BJ (cell line): ENCODE results near the gene EFNA2. TPM values are rescaled to one million over a fixed set of nuclear protein-coding genes. Genes with fewer than 3 reads are reported as not detected.

Source experiments
- CTCF ChIA-PET: fragments of 350-600 bp; formaldehyde crosslinking; extraction: SDS; loops from one replicate; lab custom pipeline; 2021; ENCODE audit warnings: antibody characterized with exemption, inconsistent platforms; lab: Yijun Ruan, JAX
- POLR2A ChIA-PET: fragments of 300-600 bp; sonication (Branson Sonifier 250); formaldehyde crosslinking; extraction: SDS; loops from one replicate; lab custom pipeline; 2021; ENCODE audit warnings: antibody characterized with exemption; lab: Charles Lee
- DNase-seq: peaks from one replicate; pipeline ENCODE4 v3.0.0-alpha.2; 2011; ENCODE audit warnings: low read depth
- H3K27me3 ChIP-seq: 2 replicates; pipeline ENCODE4 v1.6.0; 2011; ENCODE audit warnings: low read length; ENCODE audit not compliant: control insufficient read depth, insufficient read depth
- H3K36me3 ChIP-seq: 2 replicates; pipeline ENCODE4 v1.5.1; 2011; ENCODE audit warnings: low read length; ENCODE audit not compliant: control insufficient read depth, insufficient read depth
- H3K4me3 ChIP-seq: 2 replicates; pipeline ENCODE4 v1.5.1; 2011; ENCODE audit warnings: low read depth, mild to moderate bottlenecking, control low read depth, low read length
- polyA plus RNA-seq: library from polyadenylated mRNA; depleted of rRNA; stranded (reverse); fragments of >200 nt; gene quantifications from 2 replicates; pipeline ENCODE4 v1.2.3, GENCODE V29; 2011
- TF ChIP-seq, protein P1 (sequence below): IDR thresholded peaks from 2 replicates; pipeline ENCODE4 v1.5.1; 2011; ENCODE audit warnings: low read depth, mild to moderate bottlenecking, control low read depth, inconsistent platforms, low read length, moderate library complexity; ENCODE audit not compliant: insufficient read depth

The EFNA2 gene
- polyA plus RNA-seq, 1 experiment, result not detected

DNA sequence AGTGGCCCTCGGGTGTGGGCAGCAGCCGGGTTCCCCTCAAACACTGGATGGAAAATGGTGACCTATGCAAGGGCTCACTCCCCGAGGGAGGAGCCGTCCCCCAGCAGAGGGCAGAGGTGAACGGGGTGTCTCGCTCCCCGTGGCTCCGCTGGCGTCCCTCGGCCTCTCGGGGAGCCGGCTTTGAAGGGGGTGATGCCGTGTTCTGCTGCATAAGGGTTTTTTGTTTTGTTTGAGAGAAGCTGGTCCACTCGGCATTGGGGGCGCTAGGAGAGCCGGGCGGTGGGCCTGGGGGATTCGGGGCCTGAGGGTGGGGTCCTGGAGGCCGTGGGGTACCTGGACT lies 4.0 kb downstream of the EFNA2 start:
- Histone ChIP-seq H3K27me3 (peaks cover 19% of the 10 kb centered on the region), H3K36me3 (no peaks in the 10 kb centered on the region), H3K4me3 (no peak overlapping the region)
- ChIA-PET CTCF (no interaction called here), POLR2A (no interaction called here)
- DNase-seq, result no peak
- TF ChIP-seq, protein P1, sequence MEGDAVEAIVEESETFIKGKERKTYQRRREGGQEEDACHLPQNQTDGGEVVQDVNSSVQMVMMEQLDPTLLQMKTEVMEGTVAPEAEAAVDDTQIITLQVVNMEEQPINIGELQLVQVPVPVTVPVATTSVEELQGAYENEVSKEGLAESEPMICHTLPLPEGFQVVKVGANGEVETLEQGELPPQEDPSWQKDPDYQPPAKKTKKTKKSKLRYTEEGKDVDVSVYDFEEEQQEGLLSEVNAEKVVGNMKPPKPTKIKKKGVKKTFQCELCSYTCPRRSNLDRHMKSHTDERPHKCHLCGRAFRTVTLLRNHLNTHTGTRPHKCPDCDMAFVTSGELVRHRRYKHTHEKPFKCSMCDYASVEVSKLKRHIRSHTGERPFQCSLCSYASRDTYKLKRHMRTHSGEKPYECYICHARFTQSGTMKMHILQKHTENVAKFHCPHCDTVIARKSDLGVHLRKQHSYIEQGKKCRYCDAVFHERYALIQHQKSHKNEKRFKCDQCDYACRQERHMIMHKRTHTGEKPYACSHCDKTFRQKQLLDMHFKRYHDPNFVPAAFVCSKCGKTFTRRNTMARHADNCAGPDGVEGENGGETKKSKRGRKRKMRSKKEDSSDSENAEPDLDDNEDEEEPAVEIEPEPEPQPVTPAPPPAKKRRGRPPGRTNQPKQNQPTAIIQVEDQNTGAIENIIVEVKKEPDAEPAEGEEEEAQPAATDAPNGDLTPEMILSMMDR, result no peak

DNA sequence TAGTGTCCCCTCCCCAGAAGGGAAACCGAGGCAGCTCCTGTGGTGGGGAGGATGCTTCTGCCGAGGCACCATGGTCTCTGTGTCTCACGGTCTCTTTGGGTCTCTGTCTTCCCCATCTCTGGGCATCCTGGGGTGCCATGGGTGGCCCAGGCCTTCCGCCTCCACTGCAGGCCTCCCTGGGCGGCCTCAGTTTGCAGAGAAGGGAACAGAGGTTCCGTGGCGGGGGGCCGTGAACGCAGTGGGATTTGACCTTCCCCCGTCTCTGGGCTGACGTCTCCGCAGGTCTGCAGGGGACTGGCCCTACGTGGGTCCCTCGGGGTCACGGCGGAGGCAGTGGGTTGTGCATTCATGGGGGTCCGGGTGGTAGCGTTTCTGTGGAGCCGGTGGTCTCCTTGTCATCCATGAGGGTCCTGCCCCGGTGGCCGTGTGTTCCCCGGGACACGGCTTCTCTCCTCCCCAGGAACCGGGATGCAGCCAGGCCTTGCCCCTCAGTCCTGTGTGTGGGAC lies 4.6 kb downstream of the EFNA2 start:
- ChIA-PET POLR2A (no interaction called here), CTCF (interaction anchor here (1.3 kb wide), 2 partner anchors 10 to 46 kb away, joined by 6 read pairs; no protein-coding TSS in a partner anchor)
- DNase-seq, result no peak
- Histone ChIP-seq H3K27me3 (peaks cover 15% of the 10 kb centered on the region), H3K36me3 (no peaks in the 10 kb centered on the region), H3K4me3 (no peak overlapping the region)
- TF ChIP-seq, protein P1, result no peak

DNA sequence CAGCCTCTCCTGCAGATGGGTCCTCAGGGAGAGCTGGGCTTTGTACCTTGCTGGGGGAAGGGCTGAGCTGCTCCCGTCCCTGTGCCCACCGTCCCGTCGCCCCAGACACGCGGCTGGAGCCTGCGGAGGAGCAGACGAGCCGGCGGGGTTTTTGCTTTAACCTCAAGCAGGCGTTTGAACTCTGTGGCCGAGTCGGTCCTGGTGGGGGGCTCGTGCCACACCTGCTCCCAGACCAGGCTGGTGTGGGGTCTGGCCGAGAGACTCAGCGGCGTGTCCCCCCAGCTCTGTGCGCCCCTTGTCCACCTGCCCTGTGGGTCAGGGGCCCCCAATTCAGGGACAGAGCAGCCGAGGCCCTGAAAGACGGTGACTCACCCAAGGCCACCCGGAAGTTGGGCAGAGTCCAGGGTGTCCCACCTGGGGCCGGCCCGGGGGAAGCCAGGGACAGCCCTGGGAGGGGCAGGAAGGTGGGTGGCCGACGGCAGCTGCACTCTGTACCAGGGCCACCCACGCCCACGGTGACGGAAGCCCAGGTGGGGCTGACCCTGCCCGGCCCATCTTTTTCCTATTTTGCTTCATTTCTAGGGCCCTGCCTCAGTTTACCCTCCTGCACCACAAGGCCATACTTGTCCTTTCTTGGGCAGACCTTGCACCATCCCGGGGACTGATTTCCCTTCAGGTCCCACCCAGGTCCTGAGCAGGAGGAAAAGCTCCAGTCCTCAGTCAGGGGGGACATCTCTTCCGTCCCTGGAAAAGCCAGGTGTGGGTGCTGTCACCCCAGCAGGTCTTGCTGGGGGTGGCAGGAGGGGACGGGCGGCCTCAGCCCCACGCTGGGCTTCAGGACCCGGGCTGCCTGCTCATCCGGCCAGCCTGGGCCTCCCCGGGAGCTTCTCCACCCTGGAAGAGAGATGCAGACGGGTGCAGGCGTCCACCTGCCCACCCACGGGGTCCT lies 5.3 kb downstream of the EFNA2 start:
- Histone ChIP-seq H3K4me3 (no peak overlapping the region), H3K36me3 (no peaks in the 10 kb centered on the region), H3K27me3 (peaks cover 14% of the 10 kb centered on the region)
- ChIA-PET POLR2A (no interaction called here), CTCF (interaction anchor here (1.3 kb wide), 2 partner anchors 11 to 47 kb away, joined by 6 read pairs; no protein-coding TSS in a partner anchor)
- no peak for DNase-seq
- TF ChIP-seq, protein P1, result no peak

DNA sequence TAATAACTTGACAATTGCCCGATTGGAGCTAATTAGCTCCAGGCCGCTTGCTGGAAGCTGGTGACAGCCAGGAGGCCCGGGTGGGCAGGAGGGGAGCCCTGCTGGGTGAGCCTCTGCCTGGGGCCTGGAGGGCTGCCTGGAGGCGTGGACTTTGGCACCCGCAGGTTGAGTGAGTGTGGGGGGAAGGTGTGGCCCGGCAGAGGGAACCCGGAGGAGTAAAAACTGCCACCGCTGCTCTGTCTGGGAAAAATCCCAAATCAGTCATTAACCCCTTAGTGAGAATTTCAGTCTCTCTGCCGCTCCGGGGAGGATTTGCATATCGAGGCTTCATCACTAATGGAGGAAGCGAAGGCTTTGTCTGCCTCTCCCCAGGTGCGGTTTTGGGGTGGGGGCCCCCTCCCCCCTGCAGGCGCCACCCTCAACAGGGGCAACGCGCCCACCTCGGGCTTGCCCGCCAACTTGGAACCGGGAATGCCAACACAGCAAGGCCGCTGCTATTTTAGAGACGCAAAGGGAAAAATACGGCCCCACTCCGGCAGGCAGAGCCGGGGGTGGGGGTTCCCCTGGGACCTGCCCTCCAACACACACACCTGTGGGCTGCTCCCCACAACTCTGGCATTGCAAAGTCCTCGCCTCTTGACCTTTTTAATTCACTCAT lies 6.2 kb downstream of the EFNA2 start:
- H3K36me3 ChIP-seq, result no peaks in the 10 kb centered on the region
- POLR2A ChIA-PET, result no interaction called here
- peaks cover 10% of the 10 kb centered on the region for H3K27me3 ChIP-seq
- DNase-seq, result no peak
- TF ChIP-seq, protein P1, result no peak
- H3K4me3 ChIP-seq, result no peak overlapping the region
- CTCF ChIA-PET, result interaction anchor here (1.3 kb wide), 2 partner anchors 12 to 48 kb away, joined by 6 read pairs; no protein-coding TSS in a partner anchor

DNA sequence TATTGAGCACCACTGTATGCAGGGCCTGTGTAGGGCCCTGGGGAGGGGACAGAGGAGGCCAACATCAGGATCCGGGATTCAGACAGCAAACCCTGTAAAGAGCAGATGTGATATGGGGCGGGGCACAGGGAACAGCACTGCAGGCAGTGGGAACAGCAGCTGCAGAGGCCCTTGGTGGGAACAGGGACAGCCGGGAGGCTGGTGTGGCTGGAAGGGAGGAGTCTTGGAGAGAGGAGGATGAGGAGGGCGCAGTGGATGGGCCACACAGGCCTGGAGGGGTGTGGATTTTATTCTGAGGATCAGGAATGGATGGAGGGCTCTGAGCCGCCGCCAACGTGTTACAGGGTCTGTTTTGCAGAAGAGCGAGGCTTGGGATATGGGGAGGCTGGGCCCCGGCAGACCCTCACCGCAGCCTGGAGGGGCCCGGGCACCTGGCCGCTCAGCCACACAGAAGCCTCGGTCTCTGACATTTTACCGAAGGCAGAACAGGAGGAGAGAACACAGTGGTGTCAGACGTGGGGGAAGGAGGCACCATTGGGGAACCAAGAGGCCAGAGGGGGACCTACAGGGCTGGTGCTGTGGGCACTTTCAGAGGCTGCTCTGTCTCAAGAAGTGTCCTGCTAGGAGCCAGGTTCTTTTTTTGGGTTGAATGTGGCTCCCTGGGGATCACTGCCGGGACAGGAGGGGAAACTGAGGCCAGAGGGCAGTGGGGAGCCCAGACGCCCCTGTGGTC lies 6.9 kb downstream of the EFNA2 start:
- Histone ChIP-seq H3K36me3 (no peaks in the 10 kb centered on the region), H3K4me3 (no peak overlapping the region), H3K27me3 (peaks cover 4% of the 10 kb centered on the region)
- ChIA-PET POLR2A (no interaction called here), CTCF (no interaction called here)
- TF ChIP-seq, protein P1, result no peak
- no peak for DNase-seq
